OCI-LY1 (cell line): ENCODE measurements around the gene VLDLR.
"Not testable (repeated sequence)": the region's sequence is repeated elsewhere in the genome, so short reads cannot be mapped to it uniquely, and the experiment has no call there.

ENCODE experiments used
- H2AFZ ChIP-seq: fragments of 200-600 bp; sonication (generic), shearing (Covaris generic); 2 replicates; pipeline ENCODE4 v1.6.0; 2014; ENCODE audit warnings: antibody characterized with exemption, mild to moderate bottlenecking, low read length
- H3F3A ChIP-seq: fragments of 200-600 bp; sonication (generic), shearing (Covaris generic); 2 replicates; pipeline ENCODE4 v1.6.0; 2014; ENCODE audit warnings: mild to moderate bottlenecking, antibody characterized with exemption, low read length, moderate library complexity; ENCODE audit not compliant: insufficient read depth
- H3K27ac ChIP-seq: fragments of 200-600 bp; sonication (generic); 2 replicates; pipeline ENCODE4 v1.5.1; 2014; ENCODE audit warnings: low read length, mixed run types, mild to moderate bottlenecking, low read depth; ENCODE audit not compliant: poor library complexity, severe bottlenecking
- H3K27me3 ChIP-seq: fragments of 200-600 bp; sonication (generic); 2 replicates; pipeline ENCODE4 v1.6.0; 2014; ENCODE audit warnings: antibody characterized with exemption, mild to moderate bottlenecking, low read length, moderate library complexity; ENCODE audit not compliant: insufficient read depth
- H3K36me3 ChIP-seq: fragments of 200-600 bp; sonication (generic); 2 replicates; pipeline ENCODE4 v1.6.1; 2014; ENCODE audit warnings: mild to moderate bottlenecking, antibody characterized with exemption, low read length, moderate library complexity, mixed read lengths; ENCODE audit not compliant: insufficient read depth
- H3K4me1 ChIP-seq: fragments of 200-600 bp; sonication (generic); 2 replicates; pipeline ENCODE4 v1.5.1; 2014; ENCODE audit warnings: mild to moderate bottlenecking, low read length, moderate library complexity; ENCODE audit not compliant: insufficient read depth, severe bottlenecking
- H3K4me2 ChIP-seq: fragments of 200-600 bp; sonication (generic), shearing (Covaris generic); 2 replicates; pipeline ENCODE4 v1.6.1; 2014; ENCODE audit warnings: low read length
- H3K4me3 ChIP-seq: fragments of 200-600 bp; sonication (generic); 2 replicates; pipeline ENCODE4 v1.5.1; 2014; ENCODE audit warnings: low read length, low read depth, mild to moderate bottlenecking, mixed read lengths; ENCODE audit not compliant: poor library complexity, severe bottlenecking
- H3K79me2 ChIP-seq: fragments of 200-600 bp; shearing (Covaris generic); 2 replicates; pipeline ENCODE4 v1.6.1; 2016; ENCODE audit warnings: mixed run types, low read length, mixed read lengths; ENCODE audit not compliant: insufficient read depth
- H3K9ac ChIP-seq: fragments of 200-600 bp; sonication (generic), shearing (Covaris generic); 2 replicates; pipeline ENCODE4 v1.6.1; 2014; ENCODE audit warnings: mild to moderate bottlenecking, low read length, mixed read lengths
- H3K9me2 ChIP-seq: fragments of 200-600 bp; sonication (generic), shearing (Covaris generic); 2 replicates; pipeline ENCODE4 v1.6.1; 2014; ENCODE audit warnings: low read depth, mild to moderate bottlenecking, low read length, mixed read lengths
- H3K9me3 ChIP-seq: fragments of 200-600 bp; shearing (Covaris generic); 2 replicates; pipeline ENCODE4 v1.6.1; 2014; ENCODE audit warnings: low read length, mixed read lengths
- H4K20me1 ChIP-seq: fragments of 200-600 bp; sonication (generic), shearing (Covaris generic); 2 replicates; pipeline ENCODE4 v1.6.0; 2016; ENCODE audit warnings: mild to moderate bottlenecking, low read length; ENCODE audit not compliant: insufficient read depth
- CTCF ChIP-seq: fragments of 200-600 bp; sonication (generic), shearing (Covaris generic); IDR thresholded peaks from 2 replicates; pipeline ENCODE4 v1.5.1; 2017; ENCODE audit warnings: mild to moderate bottlenecking, antibody characterized with exemption, low read length, moderate library complexity, mixed read lengths
- EZH2 ChIP-seq: fragments of 200-600 bp; sonication (generic), shearing (Covaris generic); IDR thresholded peaks from 2 replicates; pipeline ENCODE4 v1.8.0; 2017; ENCODE audit warnings: borderline replicate concordance, mixed run types, mild to moderate bottlenecking, antibody characterized with exemption, low read length, moderate library complexity, mixed read lengths

VLDLR gene

GRCh38 chr9:2700398-2700797 is 78.8 kb downstream of the VLDLR start:
- H3K4me1 ChIP-seq = peaks cover 5% of the 10 kb centered on the region
- no peaks in the 10 kb centered on the region for H4K20me1 ChIP-seq
- H3K9ac ChIP-seq = no peak overlapping the region
- no peak overlapping the region for H3K27ac ChIP-seq
- H3K9me3 ChIP-seq = no peaks in the 10 kb centered on the region
- H3K4me2 ChIP-seq = no peak overlapping the region
- H3K4me3 ChIP-seq = no peak overlapping the region
- no peaks in the 10 kb centered on the region for H3K79me2 ChIP-seq
- H2AFZ ChIP-seq = no peak overlapping the region
- no peaks in the 10 kb centered on the region for H3K9me2 ChIP-seq
- H3F3A ChIP-seq = peaks cover 5% of the 10 kb centered on the region; the same call in 1 of the 2 replicates
- no peaks in the 10 kb centered on the region for H3K27me3 ChIP-seq
- TF ChIP-seq CTCF (no peak), EZH2 (no peak)
- no peaks in the 10 kb centered on the region for H3K36me3 ChIP-seq

- Histone ChIP-seq H3K4me1 (peaks cover 3% of the 10 kb centered on the region), H2AFZ (no peak overlapping the region), H3K4me2 (no peak overlapping the region), H4K20me1 (no peaks in the 10 kb centered on the region), H3K36me3 (no peaks in the 10 kb centered on the region), H3K27ac (no peak overlapping the region), H3K9me2 (no peaks in the 10 kb centered on the region), H3K79me2 (no peaks in the 10 kb centered on the region), H3K27me3 (no peaks in the 10 kb centered on the region), H3K9me3 (no peaks in the 10 kb centered on the region), H3K9ac (no peak overlapping the region), H3F3A (peaks cover 5% of the 10 kb centered on the region; the same call in 1 of the 2 replicates), H3K4me3 (no peak overlapping the region)
- TF ChIP-seq CTCF (no peak), EZH2 (no peak)
These were observed 79.4 kb downstream of the VLDLR start for GRCh38 chr9:2700909-2701550.

GRCh38 chr9:2704504-2704903 is 82.9 kb downstream of the VLDLR start:
- Histone ChIP-seq H3K36me3 (no peaks in the 10 kb centered on the region), H3K9ac (no peak overlapping the region), H3F3A (peaks cover 5% of the 10 kb centered on the region; the same call in 1 of the 2 replicates), H4K20me1 (no peaks in the 10 kb centered on the region), H3K27ac (no peak overlapping the region), H3K9me3 (no peaks in the 10 kb centered on the region), H3K4me2 (no peak overlapping the region), H3K9me2 (no peaks in the 10 kb centered on the region), H2AFZ (no peak overlapping the region), H3K4me1 (peaks cover 1% of the 10 kb centered on the region), H3K79me2 (no peaks in the 10 kb centered on the region), H3K27me3 (no peaks in the 10 kb centered on the region), H3K4me3 (no peak overlapping the region)
- no peak for TF ChIP-seq EZH2
- TF ChIP-seq CTCF = no peak

- peaks cover 13% of the 10 kb centered on the region for H3K4me1 ChIP-seq
- not testable (repeated sequence) for H2AFZ ChIP-seq, H3K27ac ChIP-seq, H3K4me3 ChIP-seq, H3K79me2 ChIP-seq, H3K9ac ChIP-seq, H3K36me3 ChIP-seq, H3K27me3 ChIP-seq, H3K4me2 ChIP-seq, H3F3A ChIP-seq, H3K9me2 ChIP-seq, H4K20me1 ChIP-seq, H3K9me3 ChIP-seq
These were observed 85.7 kb downstream of the VLDLR start for GRCh38 chr9:2707256-2707655.
